B cell (primary cell): Measurements from ENCODE around the gene KLF3.

Source experiments
- EZH2 ChIP-seq: IDR thresholded peaks from 2 replicates; pipeline ENCODE4 v1.6.1; 2012; ENCODE audit warnings: borderline replicate concordance, low read depth, mild to moderate bottlenecking, moderate library complexity, low read length; ENCODE audit not compliant: insufficient read depth, poor library complexity, severe bottlenecking
- TF ChIP-seq, protein P1 (sequence below): fragments of 200-600 bp; IDR thresholded peaks from one replicate; pipeline ENCODE4 v1.8.0; 2022; ENCODE audit warnings: antibody characterized with exemption, mild to moderate bottlenecking

DNA sequence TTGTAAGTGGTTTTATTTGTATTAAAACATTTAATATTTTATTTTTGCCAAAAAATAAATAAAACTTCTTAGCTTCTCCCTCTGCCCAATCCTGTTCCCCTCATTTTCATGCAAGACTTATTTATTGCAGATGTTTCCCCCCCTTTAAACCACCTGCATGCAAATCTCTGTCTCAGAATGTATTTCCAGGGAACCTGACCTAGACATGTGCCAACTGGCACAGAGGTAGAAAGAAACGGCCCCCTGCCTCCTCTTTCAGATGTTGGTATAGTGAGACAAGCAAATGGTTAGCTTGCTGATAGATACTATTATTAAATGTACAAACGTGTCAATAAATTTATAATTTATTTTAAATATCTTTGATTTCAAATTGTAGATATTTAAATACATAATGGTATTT lies 47.1 kb downstream of the KLF3 start:
- TF ChIP-seq, protein P1, sequence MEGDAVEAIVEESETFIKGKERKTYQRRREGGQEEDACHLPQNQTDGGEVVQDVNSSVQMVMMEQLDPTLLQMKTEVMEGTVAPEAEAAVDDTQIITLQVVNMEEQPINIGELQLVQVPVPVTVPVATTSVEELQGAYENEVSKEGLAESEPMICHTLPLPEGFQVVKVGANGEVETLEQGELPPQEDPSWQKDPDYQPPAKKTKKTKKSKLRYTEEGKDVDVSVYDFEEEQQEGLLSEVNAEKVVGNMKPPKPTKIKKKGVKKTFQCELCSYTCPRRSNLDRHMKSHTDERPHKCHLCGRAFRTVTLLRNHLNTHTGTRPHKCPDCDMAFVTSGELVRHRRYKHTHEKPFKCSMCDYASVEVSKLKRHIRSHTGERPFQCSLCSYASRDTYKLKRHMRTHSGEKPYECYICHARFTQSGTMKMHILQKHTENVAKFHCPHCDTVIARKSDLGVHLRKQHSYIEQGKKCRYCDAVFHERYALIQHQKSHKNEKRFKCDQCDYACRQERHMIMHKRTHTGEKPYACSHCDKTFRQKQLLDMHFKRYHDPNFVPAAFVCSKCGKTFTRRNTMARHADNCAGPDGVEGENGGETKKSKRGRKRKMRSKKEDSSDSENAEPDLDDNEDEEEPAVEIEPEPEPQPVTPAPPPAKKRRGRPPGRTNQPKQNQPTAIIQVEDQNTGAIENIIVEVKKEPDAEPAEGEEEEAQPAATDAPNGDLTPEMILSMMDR, result no peak
- TF ChIP-seq EZH2, result no peak
